ENCODE results near the gene ASXL2. TPM values are rescaled to one million over a fixed set of nuclear protein-coding genes. Genes with fewer than 3 reads are reported as not detected.

Gene ASXL2
- polyA plus RNA-seq, 1 experiment: 14.0 TPM

DNA sequence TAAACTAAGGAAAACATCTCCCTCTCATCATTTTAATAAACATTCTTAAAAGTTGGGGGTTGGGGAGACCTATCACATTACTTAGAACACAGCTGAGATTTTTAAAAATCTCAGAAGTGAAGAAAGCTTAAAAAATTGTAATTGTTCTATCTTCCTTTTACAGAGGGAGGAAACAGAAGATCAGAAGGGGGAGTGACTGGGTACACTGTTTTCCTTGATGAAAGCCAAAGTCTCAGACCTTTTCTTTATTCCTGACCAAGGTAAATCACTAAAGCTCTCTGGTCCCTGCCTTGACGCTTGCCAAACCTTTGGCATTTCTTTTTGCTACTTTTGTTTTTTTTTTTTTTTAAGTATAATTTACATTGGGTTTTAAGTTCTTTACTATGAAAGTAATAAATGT is 119.9 kb downstream of the ASXL2 start:
- H3K27ac ChIP-seq (ENCODE audit: low read depth, low read length): no peak overlapping the region
- ChIA-PET POLR2A (no interaction called here), CTCF (no interaction called here)
- H3K9me3 ChIP-seq (ENCODE audit: control insufficient read depth, insufficient read depth, low read length): no peaks in the 10 kb centered on the region
- TF ChIP-seq, protein P1, sequence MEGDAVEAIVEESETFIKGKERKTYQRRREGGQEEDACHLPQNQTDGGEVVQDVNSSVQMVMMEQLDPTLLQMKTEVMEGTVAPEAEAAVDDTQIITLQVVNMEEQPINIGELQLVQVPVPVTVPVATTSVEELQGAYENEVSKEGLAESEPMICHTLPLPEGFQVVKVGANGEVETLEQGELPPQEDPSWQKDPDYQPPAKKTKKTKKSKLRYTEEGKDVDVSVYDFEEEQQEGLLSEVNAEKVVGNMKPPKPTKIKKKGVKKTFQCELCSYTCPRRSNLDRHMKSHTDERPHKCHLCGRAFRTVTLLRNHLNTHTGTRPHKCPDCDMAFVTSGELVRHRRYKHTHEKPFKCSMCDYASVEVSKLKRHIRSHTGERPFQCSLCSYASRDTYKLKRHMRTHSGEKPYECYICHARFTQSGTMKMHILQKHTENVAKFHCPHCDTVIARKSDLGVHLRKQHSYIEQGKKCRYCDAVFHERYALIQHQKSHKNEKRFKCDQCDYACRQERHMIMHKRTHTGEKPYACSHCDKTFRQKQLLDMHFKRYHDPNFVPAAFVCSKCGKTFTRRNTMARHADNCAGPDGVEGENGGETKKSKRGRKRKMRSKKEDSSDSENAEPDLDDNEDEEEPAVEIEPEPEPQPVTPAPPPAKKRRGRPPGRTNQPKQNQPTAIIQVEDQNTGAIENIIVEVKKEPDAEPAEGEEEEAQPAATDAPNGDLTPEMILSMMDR (IDR thresholded peaks at IDR 0.05; ENCODE audit: low read depth, low read length): no peak
- no peaks in the 10 kb centered on the region for H3K27me3 ChIP-seq (ENCODE audit: control insufficient read depth, insufficient read depth, low read length)
- no peak overlapping the region for H3K4me3 ChIP-seq (ENCODE audit: low read depth, low read length)
- no peak for DNase-seq (ENCODE audit: low read depth, low spot score)

DNA sequence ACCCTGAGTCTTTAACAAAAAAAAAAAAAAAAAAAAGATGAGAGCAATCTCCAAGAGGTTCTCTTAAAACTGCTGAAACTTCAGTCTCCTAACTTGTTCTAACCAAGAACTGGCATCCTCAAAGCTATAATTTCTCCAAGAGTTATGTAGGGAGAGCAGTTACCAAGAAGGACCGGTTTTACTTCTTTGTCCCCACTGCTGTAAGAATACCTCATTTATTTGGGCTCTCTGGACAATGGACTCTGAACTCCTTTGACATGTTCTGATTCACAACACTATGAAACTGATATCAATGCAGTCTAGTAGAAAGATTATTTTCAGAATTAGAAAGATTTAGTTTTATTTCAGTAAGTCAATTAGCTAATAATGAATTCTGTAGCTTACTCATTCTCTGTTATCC is 120.4 kb downstream of the ASXL2 start:
- POLR2A ChIA-PET: no interaction called here

DNA sequence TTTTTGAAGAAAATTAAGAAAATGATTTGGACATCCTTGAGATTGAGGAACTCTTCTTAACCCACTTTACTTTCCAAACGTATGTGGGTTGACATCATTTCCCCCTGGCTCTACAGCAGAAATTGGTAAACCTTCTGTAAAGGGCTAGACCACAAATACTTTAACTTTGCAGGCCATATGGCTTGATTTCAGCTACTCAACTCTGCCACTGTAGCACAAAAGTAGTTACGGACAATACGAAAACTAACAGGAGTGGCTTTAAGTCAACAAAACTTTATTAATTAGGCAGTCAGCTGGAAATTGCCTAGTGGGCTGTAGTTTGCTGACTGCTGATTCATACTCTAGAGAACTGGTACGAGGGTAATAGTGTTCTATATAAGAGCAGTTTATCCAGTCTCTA is 121.8 kb downstream of the ASXL2 start:
- no peak for DNase-seq (ENCODE audit: low read depth, low spot score)
- TF ChIP-seq, protein P1 (IDR thresholded peaks at IDR 0.05; ENCODE audit: low read depth, low read length): no peak
- POLR2A ChIA-PET: no interaction called here
- Histone ChIP-seq H3K4me3 (ENCODE audit: low read depth, low read length) (no peak overlapping the region), H3K27ac (ENCODE audit: low read depth, low read length) (no peak overlapping the region), H3K9me3 (ENCODE audit: control insufficient read depth, insufficient read depth, low read length) (no peaks in the 10 kb centered on the region), H3K27me3 (ENCODE audit: control insufficient read depth, insufficient read depth, low read length) (no peaks in the 10 kb centered on the region)
- CTCF ChIA-PET: interaction anchor here (0.8 kb wide), 1 partner anchor 165 kb away, joined by 3 read pairs; no protein-coding TSS in a partner anchor

More for the DNA sequence above, 120.4 kb downstream of the ASXL2 start:
- CTCF ChIA-PET: no interaction called here
- TF ChIP-seq, protein P1 (IDR thresholded peaks at IDR 0.05; ENCODE audit: low read depth, low read length): no peak
- no peaks in the 10 kb centered on the region for H3K9me3 ChIP-seq (ENCODE audit: control insufficient read depth, insufficient read depth, low read length)
- DNase-seq (ENCODE audit: low read depth, low spot score): no peak
- no peak overlapping the region for H3K27ac ChIP-seq (ENCODE audit: low read depth, low read length)
- no peak overlapping the region for H3K4me3 ChIP-seq (ENCODE audit: low read depth, low read length)
- H3K27me3 ChIP-seq (ENCODE audit: control insufficient read depth, insufficient read depth, low read length): no peaks in the 10 kb centered on the region

DNA sequence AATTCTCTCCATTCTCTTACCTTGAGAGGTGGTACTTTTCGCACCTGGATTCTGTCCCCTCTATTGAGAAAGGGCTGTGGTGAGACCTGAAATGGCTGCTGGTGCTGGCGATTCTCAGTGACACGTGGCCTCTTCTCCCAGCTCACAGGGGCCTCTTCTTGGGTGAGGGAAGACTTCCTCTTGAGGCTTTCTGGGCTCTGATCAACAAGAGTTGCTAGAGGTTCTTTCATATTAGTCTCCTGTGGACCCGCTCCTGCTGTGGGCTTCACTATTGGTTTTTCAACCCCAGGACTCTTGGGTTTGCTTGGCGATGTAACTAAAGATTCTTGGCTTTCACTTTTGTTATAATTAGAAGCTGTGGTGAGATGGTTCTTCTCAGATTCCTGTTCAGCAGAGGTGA is 128.6 kb downstream of the ASXL2 start:
- CTCF ChIA-PET: no interaction called here
- TF ChIP-seq, protein P1 (IDR thresholded peaks at IDR 0.05; ENCODE audit: low read depth, low read length): no peak
- DNase-seq (ENCODE audit: low read depth, low spot score): no peak
- H3K27me3 ChIP-seq (ENCODE audit: control insufficient read depth, insufficient read depth, low read length): no peaks in the 10 kb centered on the region
- H3K27ac ChIP-seq (ENCODE audit: low read depth, low read length): no peak overlapping the region
- no peak overlapping the region for H3K4me3 ChIP-seq (ENCODE audit: low read depth, low read length)
- POLR2A ChIA-PET: no interaction called here
- no peaks in the 10 kb centered on the region for H3K9me3 ChIP-seq (ENCODE audit: control insufficient read depth, insufficient read depth, low read length)

DNA sequence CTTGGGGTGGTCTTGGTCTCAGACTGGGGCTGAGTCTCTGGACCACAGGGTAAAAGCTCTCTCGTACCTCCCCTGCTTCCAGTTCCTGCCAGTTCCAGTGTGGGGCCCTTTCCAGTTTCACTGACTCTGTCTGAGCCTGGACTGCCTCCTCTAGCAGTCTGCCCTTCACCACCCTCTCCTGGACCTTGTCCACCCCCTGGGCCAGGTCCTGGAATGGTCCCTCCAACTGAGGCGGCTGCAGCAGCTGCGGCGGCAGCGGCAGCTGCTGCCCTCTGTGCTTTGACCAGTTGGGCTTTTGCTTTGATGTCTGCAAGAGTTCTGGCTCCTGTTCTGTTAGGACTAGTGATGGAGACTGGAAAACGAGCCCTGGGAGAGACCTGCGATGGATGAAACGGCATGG is 134.2 kb downstream of the ASXL2 start:
- Histone ChIP-seq H3K27me3 (ENCODE audit: control insufficient read depth, insufficient read depth, low read length) (no peaks in the 10 kb centered on the region), H3K27ac (ENCODE audit: low read depth, low read length) (no peak overlapping the region), H3K4me3 (ENCODE audit: low read depth, low read length) (no peak overlapping the region), H3K9me3 (ENCODE audit: control insufficient read depth, insufficient read depth, low read length) (no peaks in the 10 kb centered on the region)
- TF ChIP-seq, protein P1 (IDR thresholded peaks at IDR 0.05; ENCODE audit: low read depth, low read length): no peak
- POLR2A ChIA-PET: no interaction called here
- CTCF ChIA-PET: interaction anchor here (0.6 kb wide), 1 partner anchor 33 kb away, joined by 3 read pairs; no protein-coding TSS in a partner anchor
- DNase-seq (ENCODE audit: low read depth, low spot score): no peak

All from AG04450 (cell line).